GM19099 (cell line): ENCODE results near the gene ALAD.

Source experiments
- POLR2A ChIP-seq: IDR thresholded peaks from 3 replicates; pipeline ENCODE4 v1.6.1; 2011; ENCODE audit warnings: low read depth; ENCODE audit not compliant: insufficient read length; ENCODE audit errors: extremely low read depth

ALAD gene

DNA sequence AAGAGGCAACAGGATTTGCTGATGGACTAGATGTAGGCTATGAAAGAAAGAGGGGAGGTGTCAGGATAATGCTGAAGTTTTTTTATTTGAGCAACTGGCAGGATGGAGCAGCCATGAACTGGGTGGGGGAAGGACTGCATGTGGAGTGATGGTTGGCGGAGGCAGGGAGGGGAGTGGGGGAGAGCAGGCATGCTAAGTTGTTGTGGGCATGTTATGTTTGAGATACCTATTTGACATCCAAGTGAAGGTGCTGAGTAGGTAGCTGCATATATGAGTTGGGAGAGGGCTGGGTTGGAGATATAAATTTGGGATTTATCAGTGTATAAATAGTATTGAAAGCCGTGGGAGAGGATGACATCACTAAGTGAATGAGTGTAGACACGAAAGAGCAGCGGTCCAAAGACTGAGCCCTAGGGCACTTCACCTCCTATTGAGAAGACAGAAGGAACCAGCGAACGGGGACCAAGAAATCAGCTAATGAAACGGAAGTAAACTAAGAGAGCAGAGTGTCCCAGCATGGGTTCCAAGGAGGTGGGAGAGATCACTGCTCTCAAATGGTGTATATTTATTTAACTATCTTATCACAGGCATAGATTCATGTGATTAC, 44.3 kb downstream of the ALAD start:
- no peak for TF ChIP-seq POLR2A

DNA sequence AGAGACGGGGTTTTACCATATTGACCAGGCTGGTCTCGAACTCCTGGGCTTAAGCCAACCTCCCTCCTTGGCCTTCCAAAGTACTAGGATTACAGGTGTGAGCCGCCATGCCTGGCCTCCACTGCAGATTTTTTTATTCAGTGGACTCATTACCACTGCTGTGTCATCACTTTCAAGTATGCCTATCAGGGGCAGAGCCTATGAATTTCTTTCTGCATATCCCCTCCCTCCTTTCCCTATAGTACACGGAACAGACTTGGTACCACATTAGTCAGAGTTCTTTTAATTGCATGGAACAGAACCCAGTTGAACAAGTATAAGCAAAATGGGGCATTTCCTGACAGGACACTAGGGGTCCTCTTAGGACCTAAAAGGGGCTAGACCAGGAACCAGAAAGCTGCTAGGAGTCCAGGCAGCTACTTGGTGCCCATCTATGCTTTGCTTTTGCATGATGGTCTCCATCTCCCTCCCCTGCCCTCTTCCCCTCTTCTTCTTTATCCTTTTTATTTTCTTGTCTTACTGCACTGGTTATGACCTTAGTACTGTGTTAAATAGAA, 46.0 kb downstream of the ALAD start:
- TF ChIP-seq POLR2A: no peak

DNA sequence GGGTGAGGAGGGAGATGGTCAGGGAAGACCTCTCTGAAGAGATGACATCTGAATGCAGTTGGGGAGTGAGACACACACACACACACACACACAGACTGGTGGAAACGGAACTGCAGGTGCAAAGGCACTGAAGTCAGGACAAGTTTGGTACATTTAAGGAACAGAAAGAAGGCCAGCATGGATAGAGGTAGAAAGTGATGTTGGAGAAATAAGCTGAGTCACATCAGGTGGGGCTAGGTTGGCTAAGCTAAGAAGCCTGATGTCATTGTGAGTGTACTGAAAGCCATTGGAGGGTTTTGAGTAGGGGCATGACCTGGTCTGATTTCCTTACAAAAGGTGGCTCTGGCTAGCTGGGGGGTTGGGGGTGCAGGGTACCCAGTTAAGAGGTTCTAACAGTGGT, 48.7 kb downstream of the ALAD start:
- no peak for TF ChIP-seq POLR2A

DNA sequence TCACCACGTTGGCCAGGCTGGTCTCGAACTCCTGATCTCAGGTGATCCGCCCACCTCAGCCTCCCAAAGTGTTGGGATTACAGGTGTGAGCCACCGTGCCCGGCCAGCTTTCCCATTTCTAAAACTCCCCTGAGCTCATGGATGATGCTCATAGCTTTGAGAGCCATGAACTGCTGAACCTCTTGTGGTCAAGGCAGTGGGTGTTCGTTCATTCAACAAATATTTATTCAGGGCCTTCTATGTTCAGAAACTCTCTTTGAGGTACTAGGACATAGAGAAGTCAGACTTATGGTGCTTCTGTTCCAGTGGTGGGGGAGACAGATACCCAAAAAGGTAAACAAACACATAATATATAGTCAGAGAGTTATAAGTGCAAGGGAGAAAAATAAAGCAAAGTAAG, 49.1 kb downstream of the ALAD start:
- no peak for TF ChIP-seq POLR2A

DNA sequence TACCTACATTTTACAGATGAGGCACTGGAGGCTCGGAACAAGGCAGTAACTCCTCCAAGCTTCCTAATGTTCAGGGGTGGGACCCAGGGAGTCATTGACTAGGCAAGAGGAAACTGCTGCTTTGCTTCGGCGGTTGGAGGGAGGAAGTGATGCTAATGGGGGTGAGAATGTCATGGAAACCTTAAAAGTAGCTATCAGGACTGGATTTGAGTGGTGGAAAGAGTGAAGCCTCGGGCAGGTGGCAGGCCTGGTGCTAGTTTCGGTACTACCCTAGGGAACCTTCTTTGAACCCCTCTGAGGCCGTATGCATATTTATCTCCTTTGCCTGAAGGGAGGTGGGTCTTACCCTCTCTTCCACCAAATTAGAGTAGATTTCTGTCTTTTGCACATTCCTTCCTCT, 50.1 kb downstream of the ALAD start:
- TF ChIP-seq POLR2A: no peak

DNA sequence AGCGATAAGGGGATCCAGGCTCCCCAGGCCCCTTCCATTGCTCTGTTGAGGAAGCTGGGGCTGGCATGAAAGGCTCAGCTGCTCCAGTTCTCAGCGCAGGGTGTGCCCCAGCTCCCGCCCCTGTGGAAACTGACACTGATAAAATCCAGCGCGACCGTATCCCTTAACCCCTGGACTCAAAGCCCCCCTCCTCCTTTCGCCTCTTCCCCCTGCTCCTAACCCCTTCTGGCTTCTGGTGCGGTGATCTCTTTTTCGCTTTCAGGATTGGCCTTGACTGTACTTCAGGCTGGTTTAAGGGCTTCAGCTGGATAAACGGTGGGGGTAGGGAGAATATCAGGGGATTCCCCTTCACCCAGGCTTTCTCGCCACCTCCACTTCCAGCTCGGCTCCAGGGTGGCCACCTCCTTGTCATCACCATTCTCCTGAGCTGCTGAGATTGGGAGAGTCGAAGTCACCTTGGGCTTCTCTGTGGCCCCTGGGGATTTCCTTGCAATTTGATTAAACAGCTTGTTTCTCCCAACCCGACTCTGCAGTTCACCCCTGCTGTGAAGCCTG, 50.9 kb downstream of the ALAD start:
- no peak for TF ChIP-seq POLR2A

DNA sequence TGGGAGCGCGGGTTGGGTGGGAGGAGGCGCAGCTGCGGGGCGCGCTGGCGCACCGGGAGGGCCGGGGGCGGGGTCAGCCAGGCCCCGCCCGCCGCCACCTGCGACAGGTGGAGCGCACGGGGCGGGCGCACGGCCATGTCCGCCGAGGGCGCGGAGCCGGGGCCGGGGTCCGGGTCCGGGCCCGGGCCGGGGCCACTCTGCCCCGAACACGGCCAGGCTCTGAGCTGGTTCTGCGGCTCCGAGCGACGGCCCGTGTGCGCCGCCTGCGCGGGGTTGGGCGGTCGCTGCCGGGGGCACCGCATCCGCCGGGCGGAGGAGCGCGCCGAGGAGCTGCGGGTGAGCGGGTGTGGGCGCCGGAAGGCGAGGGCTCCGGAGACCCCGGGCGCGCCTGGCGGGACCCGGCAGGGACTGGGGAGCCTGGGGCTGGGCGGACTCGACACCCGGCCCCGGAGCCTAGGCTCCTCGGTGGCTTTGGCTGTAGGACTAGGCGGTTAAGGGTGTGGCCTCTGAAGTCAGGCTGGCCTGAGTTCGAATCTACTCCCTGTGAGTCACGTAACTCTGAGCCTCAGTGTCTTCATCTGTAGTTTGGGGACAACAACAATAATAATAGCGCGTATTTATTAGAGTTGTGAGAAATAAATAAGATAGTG, 51.5 kb downstream of the ALAD start, which contains the start of gene BSPRY:
Gene BSPRY, plus strand, starts transcription at position 97 of the 650 bp plus-strand sequence. Its CDS starts 39 bp downstream, at position 136.
- no peak for TF ChIP-seq POLR2A

DNA sequence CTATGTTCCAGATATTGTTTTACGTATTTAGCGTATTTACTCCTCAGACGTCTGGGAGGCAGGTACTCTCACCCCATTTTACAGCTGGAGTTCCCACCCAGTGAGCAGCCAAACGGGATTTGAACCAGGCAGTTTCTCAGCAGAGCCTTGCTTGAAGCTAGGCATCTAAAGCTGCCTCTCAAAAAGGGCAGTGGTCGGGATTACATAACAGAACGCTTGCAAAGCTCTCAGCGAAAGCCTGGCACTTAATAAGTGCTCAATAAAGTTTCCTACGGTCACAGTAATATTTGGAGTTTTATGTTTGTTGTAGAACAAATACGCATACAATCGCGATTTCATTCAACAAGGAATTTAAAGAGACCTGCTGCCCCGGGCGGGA, 52.0 kb downstream of the ALAD start:
- TF ChIP-seq POLR2A: no peak

DNA sequence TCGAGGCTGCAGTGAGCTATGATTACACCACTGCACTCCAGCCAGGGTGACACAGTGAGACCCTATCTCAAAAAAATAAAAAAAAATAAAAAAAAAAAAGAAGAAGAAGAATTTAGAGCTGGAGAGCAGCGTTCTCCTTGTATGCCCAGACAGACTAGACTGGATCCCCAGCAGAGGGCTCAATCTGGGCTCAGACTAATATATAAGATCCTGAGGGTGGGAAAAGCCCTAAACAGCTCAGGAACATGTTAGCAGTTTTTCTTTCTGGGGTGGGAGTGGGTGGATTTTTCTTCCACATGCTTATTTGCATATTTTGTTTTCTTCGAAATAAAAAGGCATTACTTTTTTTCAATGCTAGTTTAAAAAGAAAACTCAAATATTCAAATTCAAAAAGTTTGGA, 52.6 kb downstream of the ALAD start:
- no peak for TF ChIP-seq POLR2A

DNA sequence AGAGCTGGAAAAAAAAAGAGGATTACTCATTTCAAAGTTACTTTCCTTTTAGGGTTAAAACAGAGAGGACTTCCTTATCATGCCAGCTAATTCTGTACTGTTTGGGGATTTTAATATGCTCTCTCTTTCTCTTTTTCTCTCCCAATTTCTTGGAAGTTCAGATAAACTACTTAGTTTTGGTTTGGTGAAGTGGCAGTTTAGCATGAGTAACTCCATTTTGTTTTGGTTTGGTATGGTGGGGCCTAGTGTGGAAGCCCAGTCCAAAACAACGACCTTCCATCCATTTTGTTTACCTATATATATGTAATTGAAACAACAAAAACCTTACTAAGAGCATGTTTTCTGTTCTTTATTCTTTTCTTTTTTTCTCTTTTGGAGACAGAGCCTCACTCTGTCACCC, 55.4 kb downstream of the ALAD start:
- TF ChIP-seq POLR2A: no peak

DNA sequence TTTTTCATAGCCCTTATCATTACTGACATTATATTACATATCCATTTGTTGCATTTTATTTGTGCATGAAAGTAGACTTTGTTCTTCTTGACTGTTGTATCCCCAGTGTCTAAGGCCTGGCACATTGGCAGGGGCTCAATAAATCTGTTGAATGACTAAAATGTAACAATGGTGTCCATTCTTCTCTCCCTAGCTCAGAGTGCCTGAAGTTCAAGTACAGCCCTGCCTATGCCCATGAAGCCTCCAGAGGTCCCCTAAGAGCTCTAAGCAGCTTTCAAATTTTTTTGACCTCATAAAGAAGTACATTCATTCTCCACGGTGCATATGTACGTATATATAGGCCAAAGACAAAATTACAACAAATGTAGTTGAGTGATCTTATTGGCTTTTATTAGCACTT, 55.9 kb downstream of the ALAD start:
- TF ChIP-seq POLR2A: no peak

DNA sequence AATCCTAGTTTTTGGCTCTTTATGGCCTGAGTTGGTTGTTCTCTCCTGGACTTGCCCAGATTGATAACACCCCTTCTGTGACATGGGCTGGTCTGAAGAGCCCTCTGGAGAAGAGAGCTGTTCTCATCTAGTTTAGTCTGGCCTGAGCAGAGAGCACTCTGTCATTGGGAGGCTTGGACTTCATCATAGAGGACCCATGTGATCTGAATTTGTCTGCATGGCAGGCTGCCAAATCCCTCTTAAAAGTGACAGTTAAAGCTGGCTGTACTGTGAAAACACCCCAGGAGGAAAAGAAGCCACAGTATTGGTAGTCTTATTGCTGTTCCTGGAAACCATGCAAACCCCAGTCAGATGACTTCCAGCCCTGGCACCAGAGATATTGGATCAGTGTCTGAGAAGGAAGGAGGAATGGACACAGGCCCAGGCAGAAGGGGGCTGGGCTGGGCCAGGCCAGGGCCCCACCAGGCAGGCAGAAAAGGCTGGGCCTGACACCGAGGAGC, 57.3 kb downstream of the ALAD start:
- no peak for TF ChIP-seq POLR2A

DNA sequence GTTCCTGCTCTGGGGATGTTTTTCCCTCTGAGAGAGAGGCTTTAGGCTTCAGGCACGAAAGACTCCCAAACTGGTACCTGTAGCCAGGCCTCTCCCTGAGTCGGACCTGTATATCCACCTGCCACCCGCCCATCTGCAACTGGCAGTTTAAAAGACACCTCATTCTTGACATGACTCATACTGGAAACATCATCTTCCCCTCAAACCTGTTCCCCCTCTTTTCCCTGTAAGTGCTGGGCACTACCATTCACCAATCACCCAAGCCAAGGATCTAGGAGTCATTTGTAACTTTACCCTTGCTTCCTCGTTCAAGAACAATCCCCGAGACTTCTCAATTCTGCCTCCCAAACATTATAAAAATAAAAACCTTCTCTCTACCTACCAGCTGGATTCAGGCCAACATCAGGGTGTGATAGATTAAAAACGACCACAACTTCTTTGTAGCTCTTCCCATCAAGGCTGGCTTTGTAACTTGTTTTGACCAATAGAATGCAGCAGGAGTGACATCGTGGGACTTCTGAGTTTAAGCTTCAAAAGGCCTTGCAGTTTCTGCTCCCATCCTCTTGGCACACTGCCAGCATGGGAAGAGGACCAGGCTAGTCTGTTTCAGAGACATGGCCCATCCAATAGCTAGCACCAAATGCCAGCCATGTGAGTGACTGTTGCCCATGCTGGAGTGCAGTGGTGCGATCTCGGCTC, 59.2 kb downstream of the ALAD start:
- no peak for TF ChIP-seq POLR2A

DNA sequence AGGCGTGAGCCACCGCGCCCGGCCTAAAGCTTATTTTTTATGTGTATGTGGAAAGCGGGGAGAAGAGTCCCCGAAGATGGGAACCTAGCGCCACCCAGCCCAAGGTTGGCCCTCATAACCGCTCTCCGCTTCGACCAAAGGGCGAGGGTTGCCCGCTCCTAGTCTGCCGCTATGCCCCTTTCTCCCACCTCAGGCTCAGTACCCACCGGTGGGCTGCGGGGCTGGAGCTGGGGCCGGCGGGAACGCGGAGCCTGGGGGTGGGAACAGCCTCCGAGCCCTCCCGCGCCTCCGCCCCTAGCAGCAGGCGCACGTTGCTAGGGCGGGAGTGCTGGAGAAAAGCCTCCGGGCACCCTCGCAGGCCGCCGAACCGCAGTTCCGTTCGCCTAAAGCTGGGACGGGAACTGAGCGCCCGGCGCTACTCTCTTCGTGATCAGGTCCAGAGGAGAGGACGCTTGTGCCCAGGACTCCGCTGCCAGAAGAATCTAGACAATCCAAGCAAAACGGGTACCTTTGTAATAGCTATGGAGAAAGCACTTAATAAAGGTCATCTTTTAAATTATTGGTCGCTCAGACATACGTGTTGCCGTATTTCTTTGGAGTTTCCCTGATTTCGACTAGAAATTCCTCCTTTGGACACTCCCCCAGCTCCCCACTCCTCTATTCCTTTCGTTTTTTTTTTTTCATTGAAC, 60.9 kb downstream of the ALAD start, which contains the start of gene WDR31:
Gene WDR31, minus strand, starts transcription at position 265 of the 689 bp plus-strand sequence. CDS start 8,253 bp downstream, outside the sequence.
- TF ChIP-seq POLR2A: peak; percentile 63

DNA sequence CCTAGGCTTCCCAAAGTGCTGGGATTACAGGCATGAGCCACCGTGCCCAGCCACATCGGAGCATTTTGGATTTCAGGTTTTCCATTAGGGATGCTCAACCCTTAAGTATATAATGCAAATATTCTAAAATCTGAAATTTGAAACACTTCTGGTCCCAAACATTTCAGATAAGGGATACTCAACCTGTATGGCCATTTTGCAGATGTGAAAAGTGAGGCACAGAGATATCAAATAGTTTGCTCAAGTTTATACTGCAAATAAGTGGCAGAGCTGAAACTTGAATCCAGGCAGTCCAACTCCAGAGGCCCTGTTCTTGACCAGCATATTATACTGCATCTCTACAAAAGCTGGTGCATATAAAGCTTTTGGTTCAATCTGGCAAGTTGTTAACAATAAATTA, 63.4 kb downstream of the ALAD start:
- TF ChIP-seq POLR2A: no peak
